ENCODE results near the gene FITM1.
A peak's percentile ranks its signal among the peaks of the same experiment; 100 is the strongest.

Gene FITM1

GRCh38 chr14:24121210-24121609 lies 9.2 kb upstream of the FITM1 start:
- DNase-seq, result no peak

- no peak for DNase-seq
Measured at GRCh38 chr14:24122416-24122815, 8.0 kb upstream of the FITM1 start.

- no peak for DNase-seq
Measured at GRCh38 chr14:24122898-24123297, 7.6 kb upstream of the FITM1 start.

DNA sequence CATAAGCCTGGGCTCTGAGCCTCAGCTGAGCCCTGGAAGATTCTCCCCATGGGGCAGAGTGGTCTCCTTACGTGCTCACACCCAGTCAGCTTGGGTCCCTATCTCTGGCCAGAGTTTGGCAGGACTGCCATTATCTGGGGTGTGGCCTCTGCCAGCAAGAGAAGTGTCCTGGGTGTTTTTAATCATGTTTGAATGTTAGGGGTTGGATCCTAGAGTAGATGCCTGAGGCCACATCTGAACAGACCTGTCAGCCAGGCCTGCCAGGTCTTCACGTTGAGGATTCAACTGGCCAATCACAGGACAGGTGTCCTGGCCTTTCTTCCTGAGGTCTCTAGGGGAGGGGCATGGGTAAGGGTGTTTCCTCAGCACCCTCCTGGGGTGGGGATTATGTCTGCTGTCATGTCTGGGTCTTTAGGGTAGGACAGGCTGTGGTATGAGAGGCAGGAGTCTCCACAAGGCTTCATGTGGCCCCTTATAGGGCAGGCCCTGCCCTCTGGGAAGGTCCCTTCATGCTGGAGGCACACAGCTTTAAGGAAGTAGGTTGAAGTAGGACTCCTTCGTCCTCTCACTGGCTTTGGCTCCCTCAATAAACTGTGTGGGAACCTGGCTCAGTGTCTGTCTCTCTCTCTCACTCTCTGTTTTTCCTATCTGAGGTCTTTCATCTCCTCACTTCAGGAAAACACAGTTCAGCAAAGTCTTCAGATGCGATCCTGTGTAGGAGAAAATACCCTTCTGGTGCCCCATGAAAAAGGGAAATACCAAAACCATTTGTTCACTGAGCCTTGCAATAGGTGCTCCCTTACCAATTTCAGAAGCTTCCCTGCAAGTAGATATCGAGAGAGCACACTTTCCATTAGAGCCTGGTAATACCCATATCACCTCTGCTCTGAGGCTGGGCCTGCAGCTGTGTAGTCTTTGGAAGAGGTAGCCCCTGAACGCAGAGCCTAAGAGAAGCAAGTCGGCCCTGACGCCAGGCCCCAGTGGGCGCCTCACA lies 6.7 kb upstream of the FITM1 start:
- no peak for DNase-seq

DNA sequence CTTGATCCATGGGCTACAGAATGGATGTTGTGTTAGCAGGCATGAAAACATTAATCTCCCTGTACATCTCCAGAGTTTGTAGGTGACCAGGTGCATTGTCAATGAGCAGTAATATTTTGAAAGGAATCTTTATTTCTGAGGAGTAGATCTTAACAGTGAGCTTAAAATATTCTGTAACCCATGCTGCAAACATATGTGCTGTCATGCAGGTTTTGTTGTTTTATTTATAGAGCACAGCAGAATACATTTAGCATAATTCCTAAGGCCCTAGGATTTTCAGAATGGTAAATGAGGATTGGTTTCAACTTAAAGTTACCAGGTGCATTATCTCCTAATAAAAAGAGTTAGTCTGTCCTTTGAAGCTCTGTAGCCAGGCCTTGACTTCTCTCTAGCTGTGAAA lies 3.5 kb upstream of the FITM1 start:
- DNase-seq, result no peak

DNA sequence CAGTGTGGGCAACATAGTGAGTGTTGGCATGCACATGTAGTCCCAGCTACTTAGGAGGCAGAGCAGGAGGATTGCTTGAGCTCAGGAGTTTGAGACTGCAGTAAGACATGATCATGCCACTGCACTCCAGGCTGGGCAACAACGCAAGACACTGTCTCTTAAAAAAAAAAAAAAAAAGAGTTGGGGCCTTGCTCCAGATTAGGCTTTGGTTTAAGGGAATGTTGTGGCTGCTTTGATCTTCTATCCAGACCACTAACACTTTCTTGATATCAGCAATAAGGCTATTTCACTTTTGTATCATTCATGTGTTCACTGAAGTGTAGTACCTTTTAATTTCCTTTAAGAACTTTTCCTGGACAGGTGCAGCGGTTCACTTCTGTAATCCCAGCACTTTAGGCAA lies 2.8 kb upstream of the FITM1 start:
- DNase-seq, result no peak

GRCh38 chr14:24129410-24129998 lies 955 bp upstream of the FITM1 start:
- DNase-seq, result no peak

- no peak for DNase-seq
Measured at GRCh38 chr14:24130717-24131548, 474 bp downstream of the FITM1 start.

DNA sequence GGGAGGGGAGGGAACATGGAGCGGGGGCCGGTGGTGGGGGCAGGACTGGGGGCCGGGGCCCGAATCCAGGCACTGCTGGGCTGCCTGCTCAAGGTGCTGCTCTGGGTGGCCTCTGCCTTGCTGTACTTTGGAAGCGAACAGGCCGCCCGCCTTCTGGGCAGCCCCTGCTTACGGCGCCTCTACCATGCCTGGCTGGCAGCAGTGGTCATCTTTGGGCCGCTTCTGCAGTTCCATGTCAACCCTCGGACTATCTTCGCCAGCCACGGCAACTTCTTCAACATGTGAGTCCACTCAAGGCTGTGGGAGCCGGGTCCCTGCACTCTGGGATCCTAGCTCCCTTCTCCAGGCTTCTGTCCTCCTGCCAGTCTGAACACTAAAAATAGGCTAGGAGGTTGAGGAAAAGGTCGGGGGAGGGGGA lies 1.1 kb downstream of the FITM1 start:
- no peak for DNase-seq

DNA sequence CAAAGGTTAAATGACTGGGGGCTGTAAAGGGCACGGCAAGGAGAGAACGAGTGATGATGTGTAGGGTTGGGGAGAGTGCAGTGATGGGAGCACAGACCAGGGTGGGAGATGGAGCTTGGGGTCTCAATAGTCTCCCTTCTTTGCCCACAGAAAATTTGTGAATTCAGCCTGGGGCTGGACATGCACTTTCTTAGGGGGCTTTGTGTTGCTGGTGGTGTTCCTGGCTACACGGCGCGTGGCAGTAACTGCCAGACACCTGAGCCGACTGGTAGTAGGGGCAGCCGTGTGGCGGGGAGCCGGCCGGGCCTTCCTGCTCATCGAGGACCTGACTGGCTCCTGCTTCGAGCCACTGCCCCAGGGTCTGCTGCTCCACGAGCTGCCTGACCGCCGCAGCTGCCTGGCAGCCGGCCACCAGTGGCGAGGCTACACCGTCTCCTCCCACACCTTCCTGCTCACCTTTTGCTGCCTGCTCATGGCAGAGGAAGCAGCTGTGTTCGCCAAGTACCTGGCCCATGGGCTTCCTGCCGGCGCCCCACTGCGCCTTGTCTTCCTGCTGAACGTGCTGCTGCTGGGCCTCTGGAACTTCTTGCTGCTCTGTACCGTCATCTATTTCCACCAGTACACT lies 1.7 kb downstream of the FITM1 start:
- no peak for DNase-seq

DNA sequence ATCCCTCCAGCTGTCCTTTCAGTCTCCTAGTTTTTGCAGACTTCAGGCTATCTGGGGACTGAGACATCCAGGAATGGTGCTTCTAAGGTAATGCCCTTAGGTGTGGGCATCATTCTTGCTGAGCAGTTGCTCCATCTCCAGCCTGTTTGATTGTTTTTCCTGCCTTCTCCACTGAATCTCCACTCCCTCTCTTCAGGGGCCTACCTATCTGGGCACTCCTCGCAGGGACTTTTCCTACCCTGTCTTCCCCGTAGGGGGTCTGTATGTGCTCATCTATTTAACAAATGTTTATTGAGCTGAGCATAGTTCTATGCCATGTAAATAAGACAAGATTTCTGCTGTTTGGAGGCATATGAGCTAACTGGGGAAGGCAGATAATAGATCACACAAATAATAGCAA lies 2.5 kb downstream of the FITM1 start:
- no peak for DNase-seq

DNA sequence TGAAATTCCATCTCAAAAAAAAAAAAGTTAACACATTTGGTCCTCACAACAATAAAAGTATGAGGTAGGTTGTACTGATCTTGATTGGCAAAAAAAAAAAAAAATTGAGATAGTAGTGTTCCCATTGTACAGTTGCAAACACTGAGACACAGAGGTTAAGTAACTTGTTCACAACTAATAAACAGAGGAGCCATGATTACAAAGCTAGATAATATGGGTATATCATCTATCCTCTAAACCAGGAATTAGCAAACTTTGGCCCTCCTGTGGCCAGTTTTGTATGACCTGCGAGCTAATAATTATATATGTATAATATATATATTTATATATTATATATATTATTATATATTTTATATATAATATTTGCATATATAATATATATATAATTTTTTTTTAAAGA lies 3.3 kb downstream of the FITM1 start:
- DNase-seq, result no peak

- DNase-seq, result no peak
Measured at GRCh38 chr14:24135584-24135833, 5.0 kb downstream of the FITM1 start.

DNA sequence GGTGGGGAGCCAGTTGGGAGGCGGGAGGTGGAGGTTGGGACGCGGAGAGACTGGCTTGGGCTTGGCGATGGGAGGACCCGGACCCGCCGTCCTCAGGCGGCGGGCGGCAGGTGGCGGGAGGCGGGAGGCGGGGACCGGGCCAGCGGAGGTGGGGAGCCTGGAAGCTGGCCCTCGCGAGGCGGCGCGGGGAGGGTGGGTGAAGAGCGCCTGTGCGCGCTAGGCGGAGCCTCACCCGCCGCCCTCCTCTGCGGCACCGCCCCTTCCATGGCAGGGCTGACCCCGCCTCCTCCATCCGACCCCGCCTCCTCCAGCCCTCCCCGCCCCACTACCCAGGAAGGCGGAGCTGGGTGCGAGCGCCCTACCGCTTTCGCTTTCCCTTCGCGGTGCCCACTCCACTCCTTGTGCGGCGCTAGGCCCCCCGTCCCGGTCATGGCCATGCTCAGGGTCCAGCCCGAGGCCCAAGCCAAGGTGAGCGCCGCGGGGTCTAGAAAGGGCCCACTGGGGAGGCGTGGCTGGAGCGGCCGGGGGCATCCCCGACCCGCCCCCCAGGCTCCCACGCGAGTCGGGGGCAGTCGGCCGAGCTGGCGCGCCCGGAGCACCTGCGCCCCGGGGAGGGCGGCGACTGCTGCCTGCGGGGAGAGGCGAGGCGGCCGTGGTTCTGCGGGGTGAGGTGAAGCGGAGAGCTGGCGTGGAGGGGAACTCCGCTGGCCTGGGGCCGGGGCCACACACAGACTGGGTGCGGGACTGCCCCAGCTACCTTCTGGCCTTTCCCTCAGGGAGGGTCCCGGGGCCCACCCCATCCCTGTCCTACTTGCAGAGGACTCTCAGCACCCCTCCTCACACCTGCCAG lies 5.6 kb downstream of the FITM1 start, which contains the start of gene PSME1:
Gene PSME1, plus strand, starts transcription at position 361 of the 850 bp plus-strand sequence. Its CDS starts 69 bp downstream, at position 430.
- peak; percentile 85 for DNase-seq

DNA sequence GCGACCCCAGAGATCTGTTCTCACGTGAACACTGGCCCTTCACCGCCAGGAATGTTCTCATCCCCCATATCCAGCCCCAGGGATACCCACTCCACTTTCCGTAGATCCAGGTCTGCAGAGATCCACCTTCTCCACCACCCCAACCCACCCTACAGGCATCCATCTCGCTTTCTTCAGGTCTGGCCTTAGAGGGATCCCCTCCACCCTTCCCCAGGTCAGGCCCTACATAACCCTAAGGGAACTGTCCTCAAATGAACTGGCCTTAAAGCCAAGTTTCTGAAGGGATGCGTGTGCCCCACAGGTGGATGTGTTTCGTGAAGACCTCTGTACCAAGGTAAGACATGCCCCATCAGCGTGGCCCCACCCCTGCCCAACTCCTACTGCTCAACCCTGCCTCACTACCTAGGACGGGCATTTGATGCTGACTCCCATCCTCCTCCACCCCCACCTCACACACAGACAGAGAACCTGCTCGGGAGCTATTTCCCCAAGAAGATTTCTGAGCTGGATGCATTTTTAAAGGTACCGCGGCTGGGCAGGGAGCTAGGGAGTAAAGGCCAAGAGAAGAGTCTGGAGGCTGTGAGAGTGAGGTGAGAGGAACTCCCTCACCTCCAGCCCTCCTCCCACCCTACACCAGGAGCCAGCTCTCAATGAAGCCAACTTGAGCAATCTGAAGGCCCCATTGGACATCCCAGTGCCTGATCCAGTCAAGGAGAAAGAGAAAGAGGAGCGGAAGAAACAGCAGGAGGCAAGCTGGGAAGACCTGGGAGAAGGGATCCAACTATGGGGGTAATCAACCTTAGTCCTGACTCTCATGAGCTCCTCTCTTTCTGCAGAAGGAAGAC lies 6.4 kb downstream of the FITM1 start:
- DNase-seq, result no peak

- no peak for DNase-seq
Measured at GRCh38 chr14:24137529-24138395, 7.3 kb downstream of the FITM1 start.

- no peak for DNase-seq
Measured at GRCh38 chr14:24138396-24139271, 8.2 kb downstream of the FITM1 start.

DNA sequence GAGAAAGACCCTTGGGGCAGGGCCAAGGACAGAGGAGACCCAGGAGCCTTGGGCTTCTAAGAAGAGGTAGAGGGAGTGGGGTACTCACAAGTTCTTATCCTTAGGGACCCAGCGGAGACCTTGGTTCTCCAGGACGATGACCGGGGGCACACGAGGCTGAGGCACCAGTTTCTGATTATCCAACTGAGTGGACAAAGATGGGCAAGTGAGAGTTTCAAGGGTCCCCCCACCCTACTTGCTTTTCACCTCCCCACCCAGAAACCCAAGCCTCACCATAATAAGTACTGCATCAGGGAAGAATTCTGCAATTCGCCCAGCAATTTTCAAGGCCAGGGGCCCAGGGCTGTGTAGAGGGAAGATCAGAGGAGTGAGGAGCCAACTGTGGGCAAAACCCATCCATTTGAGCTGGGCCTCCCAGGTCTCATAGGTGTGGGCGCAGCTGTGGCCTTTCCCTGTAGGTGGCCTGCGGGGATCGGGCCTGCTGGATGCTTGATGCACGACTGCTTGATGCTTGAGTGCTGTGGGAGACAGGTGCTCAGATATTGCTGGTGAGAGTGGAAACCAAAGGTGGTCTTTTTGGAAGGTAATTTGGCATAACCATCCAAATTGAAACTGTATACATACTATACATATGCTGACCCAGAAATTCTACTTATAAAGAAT lies 8.9 kb downstream of the FITM1 start:
- peak; percentile 34 for DNase-seq
